Germinal center (tissue), 1 donor: Measurements from ENCODE around the gene CCDC57.
"Not testable (repeated sequence)": the region's sequence is repeated elsewhere in the genome, so short reads cannot be mapped to it uniquely, and the experiment has no call there.

Experiments
- DNase-seq: peaks from one replicate; pipeline ENCODE4 v3.0.0; 2012; ENCODE audit warnings: mixed read lengths, low spot score

The CCDC57 gene

GRCh38 chr17:82212331-82213250 is at the start of gene CCDC57:
TSS of gene CCDC57 (minus strand) at chr17:82212842. CDS start at chr17:82201944, 10,898 bp downstream.
- peak; percentile 88 for DNase-seq

- DNase-seq: no peak
These were observed 49.7 kb upstream of the CCDC57 start for GRCh38 chr17:82262344-82262743.

GRCh38 chr17:82259972-82260961 is 47.6 kb upstream of the CCDC57 start:
- not testable (repeated sequence) for DNase-seq

- DNase-seq: no peak
These were observed 45.9 kb upstream of the CCDC57 start for GRCh38 chr17:82258555-82258954.

- DNase-seq: no peak
These were observed 44.8 kb upstream of the CCDC57 start for GRCh38 chr17:82257473-82257872.

- DNase-seq: no peak
These were observed 43.7 kb upstream of the CCDC57 start for GRCh38 chr17:82256242-82256885.

- DNase-seq: no peak
These were observed 42.8 kb upstream of the CCDC57 start for GRCh38 chr17:82255402-82255972.

GRCh38 chr17:82254746-82255145 is 42.1 kb upstream of the CCDC57 start:
- not testable (repeated sequence) for DNase-seq

GRCh38 chr17:82254096-82254495 is 41.5 kb upstream of the CCDC57 start:
- not testable (repeated sequence) for DNase-seq

GRCh38 chr17:82253179-82253544 is 40.5 kb upstream of the CCDC57 start:
- DNase-seq: no peak

GRCh38 chr17:82252511-82253178 is 40.0 kb upstream of the CCDC57 start:
- no peak for DNase-seq

GRCh38 chr17:82250868-82251500 is 38.3 kb upstream of the CCDC57 start:
- no peak for DNase-seq

GRCh38 chr17:82249896-82250581 is 37.4 kb upstream of the CCDC57 start:
- no peak for DNase-seq

- DNase-seq: no peak
These were observed 36.4 kb upstream of the CCDC57 start for GRCh38 chr17:82248815-82249674.

- DNase-seq: no peak
These were observed 35.4 kb upstream of the CCDC57 start for GRCh38 chr17:82247856-82248671.

GRCh38 chr17:82247182-82247823 is 34.7 kb upstream of the CCDC57 start:
- DNase-seq: no peak

GRCh38 chr17:82246365-82247181 is 33.9 kb upstream of the CCDC57 start:
- DNase-seq: no peak
